T47D (cell line): ENCODE results near the gene VGLL2.
A peak's percentile ranks its signal among the peaks of the same experiment; 100 is the strongest.
"Not testable (repeated sequence)": the region's sequence is repeated elsewhere in the genome, so short reads cannot be mapped to it uniquely, and the experiment has no call there.

Experiments
- DNase-seq, 2 experiments: peaks; one replicate each; pipeline versions ENCODE4 v3.0.0 to v3.0.0-alpha.2; 2011 to 2012; ENCODE audit warnings: low read depth in 1 of 2, low spot score in 1 of 2
- JUND ChIP-seq: IDR thresholded peaks from 2 replicates; pipeline ENCODE4 v1.6.1; 2012; ENCODE audit warnings: low read depth
- in situ Hi-C: cut with HindIII; loops from 2 replicates; pipeline ENCODE4 v1.10.0; 2016; ENCODE audit warnings: low sequenced_read_pairs, low pct_unique_long_range_greater_than_20kb

VGLL2 gene, protein sequence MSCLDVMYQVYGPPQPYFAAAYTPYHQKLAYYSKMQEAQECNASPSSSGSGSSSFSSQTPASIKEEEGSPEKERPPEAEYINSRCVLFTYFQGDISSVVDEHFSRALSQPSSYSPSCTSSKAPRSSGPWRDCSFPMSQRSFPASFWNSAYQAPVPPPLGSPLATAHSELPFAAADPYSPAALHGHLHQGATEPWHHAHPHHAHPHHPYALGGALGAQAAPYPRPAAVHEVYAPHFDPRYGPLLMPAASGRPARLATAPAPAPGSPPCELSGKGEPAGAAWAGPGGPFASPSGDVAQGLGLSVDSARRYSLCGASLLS

DNA sequence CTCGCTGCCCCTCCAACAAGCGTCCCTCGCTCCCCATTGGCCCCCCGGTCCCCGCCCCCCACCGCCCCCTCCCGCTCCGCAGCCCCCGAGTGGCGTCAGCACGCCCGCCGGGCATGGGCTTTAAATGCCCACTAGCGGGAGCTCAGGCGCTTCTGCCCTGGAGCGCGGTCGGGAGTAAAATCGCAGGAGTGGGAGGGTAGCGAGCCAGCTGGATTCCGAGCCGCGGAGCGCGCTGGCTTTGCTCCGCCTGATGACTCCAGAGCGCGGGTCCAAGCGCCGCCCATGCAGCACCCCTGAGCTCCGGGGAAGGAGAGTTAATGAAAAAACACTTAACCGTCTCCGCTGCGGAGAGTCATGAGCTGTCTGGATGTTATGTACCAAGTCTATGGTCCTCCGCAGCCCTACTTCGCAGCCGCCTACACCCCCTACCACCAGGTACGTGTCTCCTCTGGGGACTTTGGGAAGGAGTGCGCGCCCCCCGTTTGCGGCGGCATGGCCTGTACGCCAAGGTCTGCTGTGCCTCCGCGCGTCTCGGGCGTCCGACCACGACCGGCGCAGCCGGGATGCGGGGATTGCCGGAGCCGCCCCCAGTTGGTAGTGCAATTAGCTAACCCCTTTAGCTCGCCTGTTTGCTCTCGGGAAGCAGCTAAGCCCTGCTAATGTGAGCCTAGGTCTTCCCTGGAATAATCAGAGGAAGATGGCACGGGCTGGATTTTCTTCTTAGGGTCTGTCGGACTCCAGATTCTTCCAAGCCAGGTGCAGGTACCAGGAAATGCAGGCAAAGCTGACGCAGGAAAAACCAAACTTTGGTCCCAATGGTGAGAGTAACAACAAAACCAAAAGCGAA lies at the start of gene VGLL2:
TSS of gene VGLL2 (plus strand) at position 149 of the 847 bp plus-strand sequence. CDS start at position 355, 206 bp downstream.
- in situ Hi-C loops, result no loop called here
- no peak for TF ChIP-seq JUND
- no peak for DNase-seq

DNA sequence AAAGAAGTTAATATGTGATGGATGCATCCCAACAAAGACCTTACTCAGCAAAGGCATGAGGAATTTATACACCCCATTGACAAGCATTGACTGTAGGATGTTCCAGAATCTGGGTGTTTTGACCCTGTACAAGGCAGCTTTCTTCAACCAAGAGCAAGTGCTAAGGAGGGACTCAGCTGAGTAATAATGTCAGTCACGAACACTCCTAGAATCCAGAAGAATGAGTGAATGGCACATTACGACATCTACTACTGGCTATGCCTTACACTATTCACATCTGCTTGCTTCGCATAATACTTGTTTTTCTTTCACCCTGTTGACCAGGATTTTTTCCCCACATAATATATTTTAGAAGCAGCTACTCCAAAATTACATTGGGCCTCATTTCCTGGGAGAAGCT lies 42.5 kb upstream of the VGLL2 start:
- no peak for DNase-seq
- in situ Hi-C loops, result no loop called here
- TF ChIP-seq JUND, result no peak

DNA sequence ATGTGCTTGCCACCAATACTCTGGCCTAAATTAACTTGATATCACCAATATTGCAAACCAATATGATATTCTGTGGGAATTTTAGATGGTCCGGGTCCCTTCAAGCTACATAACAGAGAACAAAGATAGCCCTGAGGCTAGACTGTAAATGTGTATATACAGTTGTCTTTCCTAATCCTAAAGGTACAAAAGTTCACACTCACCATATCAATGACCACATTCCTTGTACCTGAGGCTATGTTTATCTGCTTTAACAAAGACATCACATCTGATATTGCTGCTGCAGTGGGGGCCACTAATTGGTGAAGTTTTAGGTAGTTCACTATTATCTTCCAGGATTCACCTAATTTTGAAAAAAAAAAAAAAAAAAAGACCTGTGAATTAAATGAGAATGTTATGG lies 38.6 kb upstream of the VGLL2 start:
- in situ Hi-C loops, result no loop called here
- TF ChIP-seq JUND, result no peak
- no peak for DNase-seq

DNA sequence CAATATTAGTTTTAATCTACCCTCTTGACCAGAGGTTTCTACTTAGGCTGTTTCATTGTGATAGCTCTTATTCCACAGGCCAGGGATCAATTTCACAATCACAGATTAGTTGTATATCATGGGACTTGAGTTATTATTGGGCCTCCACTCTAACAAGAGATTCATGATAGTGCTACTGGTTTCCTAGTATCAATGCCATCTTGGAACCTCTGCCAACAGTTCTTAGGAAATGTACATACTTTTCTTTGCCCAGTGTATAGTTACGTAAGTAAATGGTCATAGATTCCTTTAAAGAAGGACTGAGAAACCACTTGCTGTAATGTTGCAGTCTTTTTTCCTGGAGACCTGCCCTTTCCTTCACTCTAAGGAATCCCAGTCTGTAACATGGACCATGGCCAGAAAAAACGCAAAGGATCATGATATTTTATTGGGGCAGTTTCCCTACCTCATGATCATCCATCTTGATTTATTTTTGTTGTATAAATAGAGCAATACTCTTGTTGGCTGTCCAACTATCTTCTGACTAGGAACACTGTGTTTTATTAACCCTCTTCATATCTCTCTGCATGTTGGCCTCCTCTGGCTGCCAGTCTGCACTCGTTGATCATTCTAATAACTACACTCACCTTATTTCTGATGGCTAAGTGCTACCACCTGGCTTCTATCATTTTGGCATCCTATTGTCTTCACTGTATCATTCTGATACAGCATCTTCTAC lies 38.0 kb upstream of the VGLL2 start:
- in situ Hi-C loops, result no loop called here
- peak in 1 of 2 experiments; percentile 1 for DNase-seq
- TF ChIP-seq JUND, result no peak

DNA sequence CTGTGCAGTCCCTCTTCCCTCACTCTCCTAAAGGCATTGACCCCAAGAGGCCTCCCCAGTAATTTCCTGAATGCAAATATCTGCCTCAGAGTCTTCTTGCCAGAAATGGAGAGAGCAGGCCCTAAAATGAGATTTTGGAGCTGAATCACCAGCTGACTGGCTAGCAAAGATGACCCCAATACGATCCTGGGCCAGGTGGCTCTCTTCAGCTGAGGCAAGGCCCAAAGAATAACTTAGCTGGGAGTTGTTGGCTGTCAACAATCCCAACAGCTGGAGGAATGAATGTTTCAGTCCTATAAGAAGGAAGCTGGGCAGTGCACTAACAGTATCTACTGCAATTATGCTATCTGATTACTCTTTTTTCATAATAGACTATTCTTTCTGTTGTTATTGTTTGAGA lies 37.2 kb upstream of the VGLL2 start:
- TF ChIP-seq JUND, result no peak
- in situ Hi-C loops, result no loop called here
- no peak for DNase-seq

DNA sequence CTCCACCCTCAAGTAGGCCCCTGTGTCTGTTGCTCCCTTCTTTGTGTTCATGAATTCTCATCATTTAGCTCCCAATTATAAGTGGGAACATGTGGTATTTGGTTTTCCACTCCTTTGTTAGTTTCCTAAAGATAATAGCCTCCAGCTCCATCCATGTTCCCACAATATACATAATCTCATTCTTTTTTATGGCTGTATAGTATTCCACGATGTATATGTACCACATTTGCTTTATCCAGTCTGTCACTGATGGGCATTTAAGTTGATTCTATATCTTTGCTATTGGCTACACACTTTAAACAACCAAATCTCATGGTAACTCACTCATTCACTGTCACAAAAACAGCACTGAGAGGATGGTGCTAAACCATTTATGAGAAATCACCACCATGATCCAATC lies 35.5 kb upstream of the VGLL2 start:
- no peak for TF ChIP-seq JUND
- DNase-seq, result no peak
- in situ Hi-C loops, result no loop called here

DNA sequence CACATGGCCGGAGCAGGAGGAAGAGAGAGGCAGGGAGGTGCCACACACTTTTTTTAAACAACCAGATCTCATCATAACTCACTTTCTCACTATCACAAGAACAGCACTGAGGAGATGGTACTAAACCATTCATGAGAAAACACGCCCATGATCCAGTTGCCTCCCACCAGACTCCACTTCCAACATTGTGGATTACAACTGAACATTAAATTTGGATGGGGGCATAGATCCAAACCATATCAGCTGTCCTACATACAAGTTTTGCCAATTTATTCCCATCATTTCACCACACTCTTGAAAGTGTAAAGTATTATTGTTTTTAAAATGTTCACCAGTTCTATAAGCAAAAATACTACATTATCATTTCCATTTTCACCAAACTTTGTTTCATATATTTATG lies 33.9 kb upstream of the VGLL2 start:
- no peak for DNase-seq
- in situ Hi-C loops, result no loop called here
- no peak for TF ChIP-seq JUND

DNA sequence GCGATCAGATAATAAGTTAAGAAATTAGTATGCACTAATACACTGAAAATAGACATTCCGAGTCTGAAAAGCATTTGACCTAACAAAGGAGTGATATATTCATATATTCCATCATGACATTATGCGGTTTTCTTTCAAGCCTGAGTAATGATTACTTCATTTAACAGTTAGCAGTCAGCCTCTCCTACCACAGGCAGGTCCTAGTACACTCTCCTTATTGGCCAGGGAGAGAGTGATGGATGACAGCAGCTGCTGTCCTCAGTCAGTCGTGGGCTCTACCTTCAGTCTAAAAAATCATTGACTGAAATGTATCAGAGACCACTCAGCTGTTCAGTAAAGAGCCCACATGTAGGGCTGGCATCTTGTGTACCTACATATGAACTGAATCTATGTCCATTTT lies 33.2 kb upstream of the VGLL2 start:
- in situ Hi-C loops, result no loop called here
- no peak for DNase-seq
- no peak for TF ChIP-seq JUND

DNA sequence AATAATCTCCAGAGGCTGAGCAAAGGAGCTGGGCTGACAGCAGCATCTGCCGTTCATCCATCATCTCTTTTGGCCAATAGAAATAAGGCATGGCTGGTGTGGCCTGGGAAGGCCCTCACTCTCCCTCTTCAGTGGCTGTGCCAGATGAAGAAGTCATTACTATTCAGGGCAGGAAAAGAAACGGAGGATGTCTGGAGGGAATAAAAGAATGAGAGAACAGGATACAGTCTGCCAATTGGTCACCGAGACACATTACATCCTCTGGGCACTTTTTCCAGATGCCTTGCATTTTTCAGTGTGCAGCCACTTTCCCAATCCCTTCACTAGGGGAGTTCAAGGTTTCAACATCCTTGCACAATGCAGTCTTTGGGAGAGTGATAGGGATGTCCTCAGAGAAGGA lies 32.2 kb upstream of the VGLL2 start:
- no peak for DNase-seq
- no peak for TF ChIP-seq JUND
- in situ Hi-C loops, result no loop called here

DNA sequence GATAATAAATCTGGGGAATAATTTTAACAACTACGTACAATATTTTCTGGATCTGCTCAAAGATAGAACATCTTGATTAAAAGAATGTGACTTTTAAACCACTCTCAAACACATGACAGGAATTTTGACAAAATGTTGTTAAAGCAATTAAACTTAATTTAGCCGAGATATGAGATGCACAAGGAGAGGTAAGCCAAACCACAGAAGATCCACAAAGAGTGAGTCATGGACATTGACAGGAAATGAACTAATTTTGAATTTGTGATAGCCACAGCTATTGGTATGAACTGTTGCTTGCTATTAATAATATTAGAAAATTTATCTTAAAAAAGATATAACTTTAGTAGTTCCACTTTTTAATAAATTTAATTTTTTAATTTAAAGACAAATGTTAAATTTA lies 27.8 kb upstream of the VGLL2 start:
- in situ Hi-C loops, result no loop called here
- DNase-seq, result no peak
- TF ChIP-seq JUND, result no peak

DNA sequence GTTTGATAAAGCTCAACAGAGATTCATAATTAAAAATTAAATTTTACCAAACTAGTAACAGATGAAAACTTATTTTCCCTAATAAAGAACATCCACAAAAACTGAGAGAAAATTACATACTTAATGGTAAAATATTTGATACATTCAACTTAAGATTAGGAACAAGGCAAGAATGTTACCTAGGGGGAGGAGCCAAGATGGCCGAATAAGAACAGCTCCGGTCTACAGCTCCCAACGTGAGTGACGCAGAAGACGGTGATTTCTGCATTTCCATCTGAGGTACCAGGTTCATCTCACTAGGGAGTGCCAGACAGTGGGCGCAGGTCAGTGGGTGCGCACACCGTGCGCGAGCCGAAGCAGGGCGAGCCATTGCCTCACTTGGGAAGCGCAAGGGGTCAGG lies 20.8 kb upstream of the VGLL2 start:
- in situ Hi-C loops, DNase-seq: not testable (repeated sequence)

DNA sequence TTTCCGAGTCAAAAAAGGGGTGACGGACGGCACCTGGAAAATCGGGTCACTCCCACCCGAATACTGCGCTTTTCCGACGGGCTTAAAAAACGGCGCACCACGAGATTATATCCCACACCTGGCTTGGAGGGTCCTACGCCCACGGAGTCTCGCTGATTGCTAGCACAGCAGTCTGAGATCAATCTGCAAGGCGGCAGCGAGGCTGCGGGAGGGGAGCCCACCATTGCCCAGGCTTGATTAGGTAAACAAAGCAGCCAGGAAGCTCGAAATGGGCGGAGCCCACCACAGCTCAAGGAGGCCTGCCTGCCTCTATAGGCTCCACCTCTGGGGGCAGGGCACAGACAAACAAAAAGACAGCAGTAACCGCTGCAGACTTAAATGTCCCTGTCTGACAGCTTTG lies 20.4 kb upstream of the VGLL2 start:
- DNase-seq, in situ Hi-C loops: not testable (repeated sequence)

DNA sequence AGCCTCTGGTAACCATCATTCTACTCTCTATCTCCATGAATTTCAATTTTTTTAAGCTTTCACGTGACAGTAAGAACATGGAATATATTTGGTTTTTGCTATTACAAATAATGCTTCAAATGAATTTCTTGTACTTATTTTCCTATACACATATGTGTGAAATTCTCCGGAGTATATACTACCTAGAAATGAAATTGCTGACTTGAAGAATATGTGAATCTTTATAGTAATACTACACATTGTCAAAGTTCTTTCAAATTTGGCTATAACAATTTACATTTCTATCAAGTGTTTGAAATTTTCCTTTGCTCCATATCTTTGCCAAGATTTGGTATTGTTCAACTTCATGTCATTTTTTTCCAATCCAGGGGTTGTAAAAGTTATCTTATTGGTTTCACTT lies 11.6 kb upstream of the VGLL2 start:
- no peak for DNase-seq
- in situ Hi-C loops, result no loop called here
- no peak for TF ChIP-seq JUND
